Measurements from ENCODE around the gene SRD5A1. TPM values are rescaled to one million over a fixed set of nuclear protein-coding genes. Genes with fewer than 3 reads are reported as not detected.

Gene SRD5A1
- polyA plus RNA-seq, 2 of the 4 experiments (the other 2 are of a cell fraction) = 9.7 to 25.4 TPM

DNA sequence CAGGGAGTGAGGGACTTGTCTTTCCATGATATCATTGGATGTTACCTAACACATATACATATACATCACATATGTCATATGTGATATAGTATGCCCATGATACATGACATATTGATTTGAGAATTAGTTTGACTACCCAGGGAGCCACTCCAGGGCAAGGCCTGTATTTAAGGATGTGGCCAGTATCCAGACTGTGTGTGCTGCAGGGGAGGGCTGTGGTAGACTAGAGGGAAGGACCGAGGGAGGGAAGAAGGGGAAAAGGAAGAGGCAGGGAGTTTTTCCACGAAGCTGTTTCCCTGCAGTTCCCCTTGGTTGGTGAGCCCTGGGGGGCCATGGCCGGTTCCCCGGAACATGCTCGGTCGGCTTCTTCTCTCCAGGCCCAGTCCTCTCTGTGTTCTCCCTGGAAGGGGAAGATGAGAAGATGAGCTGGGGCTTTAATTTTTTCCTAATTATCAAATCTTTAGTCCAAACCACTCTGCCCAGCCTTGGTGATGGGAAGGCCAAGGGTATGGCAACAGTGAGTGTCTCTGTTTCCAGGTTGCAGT is 49.1 kb upstream of the SRD5A1 start (continued):
- TF ChIP-seq REST (IDR thresholded peaks at IDR 0.05) (no peak), CBX8 (IDR thresholded peaks at IDR 0.05) (no peak), BHLHE40 (IDR thresholded peaks at IDR 0.05; ENCODE audit: low read depth, low read length) (no peak), NPAS2 (CRISPR knock-in tag; IDR thresholded peaks at IDR 0.05; ENCODE audit: borderline replicate concordance) (no peak), GATA3 (IDR thresholded peaks at IDR 0.05; ENCODE audit: borderline replicate concordance) (no peak), TP53 (CRISPR knock-in tag; IDR thresholded peaks at IDR 0.05) (no peak), FOSB (CRISPR knock-in tag; IDR thresholded peaks at IDR 0.05) (no peak)

DNA sequence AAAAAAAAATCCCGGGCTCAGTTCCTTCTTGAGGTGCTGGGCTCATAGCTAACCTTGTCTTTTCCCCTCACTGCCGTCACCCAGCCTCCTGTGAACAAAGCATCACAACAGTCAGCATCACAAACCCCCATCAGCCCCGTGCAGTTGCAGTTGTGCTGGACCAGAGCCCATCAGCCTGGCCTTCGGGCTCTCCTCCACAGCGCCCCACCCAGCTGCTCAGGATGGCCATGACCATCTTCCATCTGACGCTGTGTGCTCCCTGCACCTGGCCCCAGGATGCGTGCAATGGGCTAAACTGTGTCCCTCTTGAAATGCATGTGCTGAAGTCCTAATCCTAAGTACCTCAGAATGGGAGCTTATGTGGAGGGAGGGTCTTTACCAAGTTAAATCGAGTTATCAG is 48.5 kb upstream of the SRD5A1 start:
- CTCF ChIA-PET = interaction anchor here (1.0 to 2.7 kb wide), 4 partner anchors 8 to 161 kb away, joined by 3 to 10 read pairs (median 4); no protein-coding TSS in a partner anchor
- no peak for FAIRE-seq
- no peak for TF ChIP-seq EP300 (IDR thresholded peaks at IDR 0.05)
- no peak for TF ChIP-seq SREBF2 (IDR thresholded peaks at IDR 0.05)
- TF ChIP-seq PBX3 (IDR thresholded peaks at IDR 0.05) = no peak
- no peak for TF ChIP-seq HES2 (IDR thresholded peaks at IDR 0.05)
- no peak for TF ChIP-seq ESRRA (IDR thresholded peaks at IDR 0.05; ENCODE audit: borderline replicate concordance, low read length)
- no peak for TF ChIP-seq BHLHE40 (IDR thresholded peaks at IDR 0.05; ENCODE audit: low read depth, low read length)
- TF ChIP-seq EHF (CRISPR knock-in tag; IDR thresholded peaks at IDR 0.05) = no peak
- TF ChIP-seq TFCP2L1 (CRISPR knock-in tag; IDR thresholded peaks at IDR 0.05) = no peak
- no peak overlapping the region for H3K4me3 ChIP-seq
- 64% methylated on average over 8 of the region's 8 CpGs for WGBS (ENCODE audit: missing lambda C conversion rate)
- no peaks in the 10 kb centered on the region for H3K9me3 ChIP-seq
- no peak overlapping the region for H3K4me2 ChIP-seq
- H3K27ac ChIP-seq = no peak overlapping the region
- no peak for ATAC-seq
- no peak for DNase-seq (ENCODE audit: low read depth in 1 of 2, low spot score in 1 of 2)
- POLR2A ChIA-PET = no interaction called here
- no peaks in the 10 kb centered on the region for H3K4me1 ChIP-seq

- no peaks in the 10 kb centered on the region for H3K4me1 ChIP-seq
- ChIA-PET CTCF (interaction anchor here (1.0 to 2.7 kb wide), 5 partner anchors 8 to 1088 kb away, joined by 3 to 10 read pairs (median 4); no protein-coding TSS in a partner anchor), POLR2A (no interaction called here)
- H3K9me3 ChIP-seq = no peaks in the 10 kb centered on the region
- no peak overlapping the region for H3K27ac ChIP-seq
- no peak overlapping the region for H3K4me2 ChIP-seq
- H3K4me3 ChIP-seq = no peak overlapping the region
- TF ChIP-seq CHD4 (IDR thresholded peaks at IDR 0.05; ENCODE audit: borderline replicate concordance) (no peak), FOSL2 (IDR thresholded peaks at IDR 0.05) (no peak), FOSL2 (CRISPR knock-in tag; IDR thresholded peaks at IDR 0.05) (no peak), ZNF302 (CRISPR knock-in tag; IDR thresholded peaks at IDR 0.05) (no peak), HEYL (CRISPR knock-in tag; IDR thresholded peaks at IDR 0.05) (no peak), SMC3 (IDR thresholded peaks at IDR 0.05) (no peak), CEBPB (IDR thresholded peaks at IDR 0.05) (no peak), TP53 (CRISPR knock-in tag; IDR thresholded peaks at IDR 0.05) (no peak), FOSB (CRISPR knock-in tag; IDR thresholded peaks at IDR 0.05) (no peak), NPAS2 (CRISPR knock-in tag; IDR thresholded peaks at IDR 0.05; ENCODE audit: borderline replicate concordance) (no peak)
- ATAC-seq = no peak
- DNase-seq (ENCODE audit: low read depth in 1 of 2, low spot score in 1 of 2) = no peak
- 50% methylated on average over 6 of the region's 6 CpGs for WGBS (ENCODE audit: missing lambda C conversion rate)
- no peak for FAIRE-seq
Measured at GRCh38 chr5:6585168-6585567, 48.1 kb upstream of the SRD5A1 start.

Data from A549 (cell line).